MM.1S (cell line): ENCODE results near the gene AMIGO3.

Experiments
- CTCF ChIP-seq: fragments of 300-600 bp; sonication (generic); IDR thresholded peaks from 2 replicates; pipeline ENCODE4 v1.5.1; 2016; ENCODE audit warnings: antibody characterized with exemption, low read length, mixed read lengths
- EZH2phosphoT487 ChIP-seq: fragments of 300-600 bp; sonication (generic); IDR thresholded peaks from 2 replicates; pipeline ENCODE4 v1.6.1; 2018; ENCODE audit warnings: antibody characterized with exemption, low read length

- TF ChIP-seq CTCF = no peak
- no peak for TF ChIP-seq EZH2phosphoT487
Observed at GRCh38 chr3:49667701-49668413, 51.6 kb downstream of the AMIGO3 start.
